ENCODE measurements around the gene THBS1.

Gene THBS1

DNA sequence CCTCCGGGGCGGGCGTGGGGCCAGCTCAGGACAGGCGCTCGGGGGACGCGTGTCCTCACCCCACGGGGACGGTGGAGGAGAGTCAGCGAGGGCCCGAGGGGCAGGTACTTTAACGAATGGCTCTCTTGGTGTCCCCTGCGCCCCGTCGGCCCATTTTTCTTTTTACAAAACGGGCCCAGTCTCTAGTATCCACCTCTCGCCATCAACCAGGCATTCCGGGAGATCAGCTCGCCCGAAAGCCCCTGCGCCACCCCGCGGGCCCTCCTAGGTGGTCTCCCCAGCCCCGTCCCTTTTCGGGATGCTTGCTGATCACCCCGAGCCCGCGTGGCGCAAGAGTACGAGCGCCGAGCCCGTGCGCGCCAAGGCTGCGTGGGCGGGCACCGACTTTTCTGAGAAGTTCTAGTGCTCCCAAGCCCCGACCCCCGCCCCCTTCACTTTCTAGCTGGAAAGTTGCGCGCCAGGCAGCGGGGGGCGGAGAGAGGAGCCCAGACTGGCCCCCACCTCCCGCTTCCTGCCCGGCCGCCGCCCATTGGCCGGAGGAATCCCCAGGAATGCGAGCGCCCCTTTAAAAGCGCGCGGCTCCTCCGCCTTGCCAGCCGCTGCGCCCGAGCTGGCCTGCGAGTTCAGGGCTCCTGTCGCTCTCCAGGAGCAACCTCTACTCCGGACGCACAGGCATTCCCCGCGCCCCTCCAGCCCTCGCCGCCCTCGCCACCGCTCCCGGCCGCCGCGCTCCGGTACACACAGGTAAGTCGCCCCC, at the start of gene THBS1:
Gene THBS1, plus strand, starts transcription at position 595 of the 757 bp plus-strand sequence. CDS start 779 bp downstream, outside the sequence.
- no peak for DNase-seq

- no peak for DNase-seq
Observed at GRCh38 chr15:39534996-39535395, 45.9 kb upstream of the THBS1 start.

DNA sequence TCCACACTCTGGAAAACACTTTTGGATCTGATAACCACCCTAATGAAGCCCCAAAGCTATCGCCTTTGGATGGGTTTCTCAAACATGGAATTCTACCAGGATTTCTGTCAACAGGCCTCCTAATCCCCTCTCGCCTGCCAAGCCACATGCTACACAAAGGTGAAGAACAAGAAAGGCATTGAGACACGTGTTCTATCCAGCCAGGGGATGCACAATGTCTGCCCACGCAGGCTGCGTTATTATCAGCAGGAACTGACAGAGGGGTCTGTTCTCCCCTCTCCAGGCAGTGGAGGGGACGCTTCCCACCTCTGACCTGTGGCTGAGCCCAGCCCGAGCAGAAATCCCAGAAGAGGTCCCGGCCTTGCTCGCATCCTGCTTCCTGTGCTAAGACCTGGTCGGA, 45.4 kb upstream of the THBS1 start:
- no peak for DNase-seq

GRCh38 chr15:39538936-39539335, 41.9 kb upstream of the THBS1 start:
- no peak for DNase-seq

- no peak for DNase-seq
Observed at GRCh38 chr15:39539466-39539865, 41.4 kb upstream of the THBS1 start.

GRCh38 chr15:39539973-39540558, 40.8 kb upstream of the THBS1 start:
- no peak for DNase-seq

DNA sequence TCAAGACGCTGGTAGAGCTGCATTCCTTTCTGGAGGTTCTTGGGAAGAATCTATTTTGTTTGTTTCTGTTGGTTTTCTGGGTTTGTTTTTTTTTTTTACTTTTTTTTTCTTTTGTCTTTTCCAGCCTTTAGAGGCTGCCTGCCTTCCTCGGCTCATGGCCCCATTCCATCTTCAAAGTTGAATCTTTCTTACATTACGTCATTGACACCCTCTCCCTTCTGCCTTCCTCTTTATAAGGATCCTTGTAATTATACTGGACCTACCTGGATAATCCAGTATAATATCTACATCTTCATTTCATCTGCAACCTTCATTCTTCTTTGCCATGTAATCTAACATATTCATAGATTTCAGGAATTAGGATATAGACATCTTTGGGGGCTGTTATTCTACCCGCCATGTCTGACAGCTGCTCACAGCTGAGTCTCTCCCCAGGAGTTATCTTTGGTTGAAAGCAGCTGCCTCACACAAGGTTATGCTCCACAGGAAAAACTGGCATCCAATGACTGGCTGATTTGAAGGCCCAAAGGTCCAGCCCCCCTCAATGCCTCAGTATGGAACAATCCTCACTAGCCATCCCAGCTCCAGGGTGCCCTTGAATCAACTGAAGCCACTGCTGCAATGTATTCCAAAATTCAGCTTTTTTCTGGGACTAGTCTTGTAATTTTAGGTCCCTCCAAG, 38.4 kb upstream of the THBS1 start:
- DNase-seq: no peak

DNA sequence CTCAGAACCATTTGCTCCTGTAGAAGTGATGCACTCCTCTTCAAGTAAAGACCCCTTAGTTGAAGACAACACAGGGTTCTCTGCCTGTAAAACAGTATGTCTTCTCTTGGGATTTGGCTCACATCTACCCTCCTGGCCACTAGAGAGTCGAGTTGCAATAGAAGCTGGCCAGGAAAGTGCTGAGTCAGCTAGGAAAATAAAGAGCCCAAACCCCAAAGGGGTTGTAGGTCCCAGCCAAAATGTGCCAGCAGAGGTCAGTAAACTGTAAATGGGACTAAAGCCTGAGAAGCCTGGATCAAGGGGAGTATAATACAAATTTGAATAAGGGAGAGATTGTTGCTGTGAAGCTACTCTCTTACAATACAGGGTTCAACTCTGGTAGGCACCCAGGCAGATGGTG, 37.2 kb upstream of the THBS1 start:
- DNase-seq: no peak

DNA sequence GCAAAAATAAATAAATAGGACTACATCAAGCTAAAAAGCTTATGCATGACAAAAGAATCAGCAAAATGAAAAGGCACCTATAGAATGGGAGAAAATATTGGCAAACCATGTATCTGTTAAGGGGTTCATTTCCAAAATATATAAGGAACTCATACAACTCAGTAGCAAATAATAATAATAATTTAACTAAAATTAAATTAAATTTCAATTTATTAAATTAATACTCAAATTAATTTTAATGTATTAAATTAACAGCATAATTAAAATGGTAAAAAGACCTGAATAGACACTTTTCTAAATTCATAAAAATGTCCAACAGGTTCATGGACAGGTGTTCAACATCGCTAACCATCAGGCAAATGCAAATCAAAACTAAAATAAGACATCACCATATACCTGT, 34.0 kb upstream of the THBS1 start:
- DNase-seq: no peak

DNA sequence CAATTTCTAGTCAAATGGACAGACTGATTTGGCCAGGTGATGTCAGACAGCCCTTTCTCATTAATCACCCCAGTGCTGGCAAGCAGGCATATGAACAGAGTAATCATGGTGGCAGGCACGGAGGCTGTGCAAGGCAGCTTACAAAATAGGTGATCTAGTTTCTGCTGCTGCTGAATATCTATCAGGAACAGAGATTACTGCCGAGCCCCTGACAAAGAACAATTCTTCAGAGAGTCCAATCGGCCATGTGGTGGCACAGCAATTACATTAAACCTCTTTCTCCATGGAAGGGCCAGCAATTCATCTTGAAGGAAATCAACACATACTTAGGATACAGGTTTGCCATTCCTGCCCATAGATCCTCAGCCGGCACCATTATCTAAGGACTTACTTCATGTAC, 32.3 kb upstream of the THBS1 start:
- DNase-seq: no peak

- no peak for DNase-seq
Observed at GRCh38 chr15:39549912-39550311, 31.0 kb upstream of the THBS1 start.

DNA sequence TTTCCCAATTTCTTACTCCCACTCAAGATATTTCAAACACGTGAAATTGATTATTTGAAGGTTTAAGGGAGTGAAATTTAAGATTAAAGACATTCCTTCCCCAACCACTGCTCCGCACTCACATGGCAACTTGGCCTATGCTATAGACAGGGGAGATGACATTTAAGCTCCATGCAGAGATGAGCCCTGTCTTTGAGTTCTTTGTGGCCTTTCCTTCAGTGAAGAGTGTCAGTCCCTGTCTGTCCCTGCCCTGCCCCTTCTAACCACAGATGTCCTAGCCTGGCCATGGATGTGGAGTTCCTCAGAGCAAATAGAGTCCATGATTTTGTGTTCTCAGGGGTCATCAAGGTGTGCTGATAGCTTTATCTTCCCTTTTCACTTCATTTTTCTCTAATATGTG, 29.4 kb upstream of the THBS1 start:
- DNase-seq: no peak

- no peak for DNase-seq
Observed at GRCh38 chr15:39552556-39552955, 28.3 kb upstream of the THBS1 start.

DNA sequence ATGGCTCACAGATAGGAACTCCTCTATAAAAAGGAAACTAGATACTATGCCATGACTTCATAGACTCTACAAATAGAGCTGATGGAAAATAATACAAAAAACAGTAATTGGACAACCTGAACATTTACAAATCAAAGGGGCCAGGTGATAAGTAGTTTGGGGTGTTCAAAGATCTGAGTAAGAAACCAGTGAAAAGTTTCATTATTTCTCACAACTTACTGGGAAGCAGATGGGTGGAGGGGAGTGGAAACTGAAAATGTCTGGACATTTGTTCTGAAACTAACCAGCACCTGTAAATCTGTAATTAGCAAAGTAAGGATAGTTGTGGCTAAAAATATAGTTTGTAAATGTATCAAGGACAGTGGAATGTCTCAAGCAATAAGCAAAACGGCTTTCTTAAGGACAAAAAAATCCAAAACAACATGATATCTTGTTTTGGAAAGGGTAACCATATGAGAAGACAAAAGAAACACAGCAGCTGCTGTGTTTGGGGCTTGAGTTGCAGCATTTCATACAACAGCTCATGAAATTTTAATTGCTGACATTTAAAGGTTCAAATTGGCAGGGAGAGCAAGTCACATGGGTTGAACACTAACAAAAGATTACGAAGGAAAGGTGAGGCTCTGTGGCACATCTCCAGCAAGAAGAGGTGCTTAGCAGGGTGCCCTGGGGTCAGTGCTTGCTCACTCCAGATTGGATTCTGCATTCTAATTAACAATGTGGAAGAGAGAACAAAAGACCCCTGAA, 26.8 kb upstream of the THBS1 start:
- DNase-seq: peak; percentile 49

GRCh38 chr15:39554746-39555387, 26.0 kb upstream of the THBS1 start:
- no peak for DNase-seq

- no peak for DNase-seq
Observed at GRCh38 chr15:39555885-39556284, 25.0 kb upstream of the THBS1 start.

DNA sequence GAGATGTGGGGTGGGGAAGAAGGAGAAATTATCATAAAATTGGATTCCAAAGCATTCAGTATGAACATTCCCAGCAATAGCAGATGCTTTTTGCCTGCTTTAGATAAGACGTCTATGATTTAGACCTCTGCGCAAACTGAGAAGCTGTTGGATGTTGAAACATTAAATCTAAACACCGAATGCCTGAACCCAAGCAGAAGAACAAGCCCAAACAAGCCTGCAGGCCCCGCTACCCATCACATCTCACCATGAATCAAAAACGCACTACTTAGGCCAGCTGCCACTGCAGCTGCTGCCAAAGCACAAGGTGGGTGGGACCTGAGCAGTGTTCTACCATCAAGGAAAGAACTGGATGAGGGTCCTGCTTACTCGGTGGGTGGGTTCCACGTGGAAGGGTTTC, 24.4 kb upstream of the THBS1 start:
- no peak for DNase-seq

DNA sequence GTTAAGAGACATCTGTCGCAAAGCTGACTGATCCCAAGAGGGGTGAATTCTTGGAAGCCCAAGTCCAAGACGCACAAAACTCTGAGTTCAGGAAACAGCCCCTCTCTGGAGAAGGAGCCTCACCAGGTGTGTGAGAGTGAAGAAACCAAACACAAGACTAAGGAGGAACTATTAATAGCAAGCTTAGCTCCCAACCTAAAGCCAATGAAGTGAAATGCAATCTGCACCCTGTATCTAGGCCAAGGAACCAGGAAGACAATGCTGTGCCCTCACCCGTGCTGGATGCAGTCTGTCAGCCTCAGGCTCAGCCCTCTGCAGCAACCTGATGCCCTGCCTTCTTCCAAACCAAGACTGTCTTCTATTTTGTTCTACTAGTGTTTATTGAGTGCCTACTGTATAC, 22.5 kb upstream of the THBS1 start:
- no peak for DNase-seq

GRCh38 chr15:39564972-39565665, 15.8 kb upstream of the THBS1 start:
- no peak for DNase-seq

GRCh38 chr15:39565851-39566250, 15.0 kb upstream of the THBS1 start:
- no peak for DNase-seq

DNA sequence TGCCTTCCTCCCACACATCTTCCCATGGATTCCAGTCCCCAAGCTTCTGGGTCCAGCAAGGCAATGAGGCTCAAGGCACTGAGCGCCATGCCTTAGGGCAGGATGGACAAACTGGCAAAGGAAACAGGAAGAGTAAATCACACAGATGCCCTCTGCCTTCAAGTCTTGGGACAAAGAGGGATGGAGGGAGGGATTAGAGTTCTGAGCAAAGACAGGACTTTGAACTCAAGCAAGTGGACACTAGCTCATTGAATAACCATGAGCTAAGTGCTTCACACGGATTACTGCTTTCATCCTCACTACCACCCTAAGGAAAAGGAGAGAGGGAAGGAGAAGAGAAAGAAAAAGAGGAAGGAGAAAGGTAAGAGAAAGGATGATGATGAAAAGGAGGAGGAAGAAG, 7.6 kb upstream of the THBS1 start:
- no peak for DNase-seq

DNA sequence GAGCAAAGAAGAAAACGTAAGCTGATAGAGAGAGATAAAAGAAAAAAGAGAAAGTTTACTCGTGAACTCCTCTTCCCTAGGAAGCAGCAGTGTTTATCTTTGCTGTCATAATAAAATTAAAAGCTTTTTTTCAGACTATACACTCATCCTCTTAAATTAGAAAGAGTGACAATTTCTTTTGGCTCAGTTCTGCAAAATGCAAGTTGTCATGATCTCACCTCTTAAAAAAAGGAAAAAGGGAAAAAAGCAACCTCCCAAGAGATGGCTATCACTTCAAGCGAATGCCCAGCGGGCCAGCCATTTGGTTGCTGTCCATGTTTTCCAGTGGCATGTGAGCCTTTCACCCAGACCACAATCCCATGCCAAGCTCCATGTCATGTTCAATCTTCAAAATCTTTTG, 7.0 kb upstream of the THBS1 start:
- DNase-seq: no peak

Data from activated CD4-positive, alpha-beta T cell treated with anti-CD3 and anti-CD28 coated beads, Interleukin-2, amount 50 U/mL, for 16 hours (primary cell).